Ovary (tissue), 9 donors: Measurements from ENCODE around the gene CCDC148. TPM values are rescaled to one million over a fixed set of nuclear protein-coding genes. Genes with fewer than 3 reads are reported as not detected.

Experiments used
- DNase-seq, 5 donors: peaks; one replicate each; pipeline ENCODE4 v3.0.0-alpha.2; 2019 to 2020
- H3K27ac ChIP-seq, 2 donors: fragments of 200-600 bp; one replicate each; pipeline versions ENCODE4 v1.5.1 to v1.8.0; 2019 to 2022
- H3K27me3 ChIP-seq: fragments of 200-600 bp; one replicate; pipeline ENCODE4 v1.8.0; 2022
- H3K36me3 ChIP-seq: fragments of 200-600 bp; sonication (generic); one replicate; pipeline ENCODE4 v1.5.1; 2019
- H3K4me1 ChIP-seq: one replicate; pipeline ENCODE4 v1.8.1; 2013; ENCODE audit warnings: mild to moderate bottlenecking, moderate library complexity; ENCODE audit not compliant: insufficient read depth
- H3K4me3 ChIP-seq: fragments of 200-600 bp; sonication (generic); one replicate; pipeline ENCODE4 v1.5.1; 2017
- H3K9me3 ChIP-seq, 2 donors: fragments of 200-600 bp in 1 of 2; sonication (generic) in 1 of 2; one replicate each; pipeline versions ENCODE4 v1.5.1 to v1.8.1; 2013 to 2019; ENCODE audit warnings: mild to moderate bottlenecking in 1 of 2, moderate library complexity in 1 of 2
- CTCF ChIP-seq, 3 donors: fragments of 450-650 bp in 2 of 3; fragments of 200-600 bp in 1 of 3; IDR thresholded peaks; one replicate each; pipeline versions ENCODE4 v1.5.1 to v1.8.0; 2016 to 2022; ENCODE audit warnings: antibody characterized with exemption in 3 of 3, mild to moderate bottlenecking in 1 of 3
- EP300 ChIP-seq: sonication (generic); formaldehyde crosslinking; IDR thresholded peaks from one replicate; pipeline ENCODE4 v1.6.1; 2017; ENCODE audit warnings: antibody characterized with exemption
- POLR2A ChIP-seq: fragments of 450-650 bp; IDR thresholded peaks from one replicate; pipeline ENCODE4 v1.6.1; 2017; ENCODE audit warnings: antibody characterized with exemption, mild to moderate bottlenecking, moderate library complexity
- WGBS, 3 donors: extraction: QIAGEN DNeasy Blood & Tissue Kit in 1 of 3; methylation state at CpG; one replicate each; pipeline versions ENCODE4 v1.1.5 to v1.1.7; 2013 to 2017; 5-methylcytosine and 5-hydroxymethylcytosine counted together
- intact Hi-C, 4 donors: fragments of 100-400 bp; cut with DNase I; formaldehyde crosslinking; loops; one replicate each; pipeline versions ENCODE4 v1.11.0 to v1.15.1; 2022 to 2023
- polyA plus RNA-seq, 2 donors: library from polyadenylated mRNA; stranded (reverse); fragments of 200-250 nt in 1 of 2; fragments of 350-450 nt in 1 of 2; fragmentation: Illumina TruSeq in 1 of 2; extraction: RNeasy Lipid Tissue Mini Kit (QIAGEN cat#74804) in 1 of 2; gene quantifications; one replicate each; pipeline ENCODE4 v1.2.3, GENCODE V29; 2013 to 2014
- total RNA-seq, 7 donors: library from RNA; depleted of rRNA in 2 of 7; stranded (reverse); fragments of >200 nt in 2 of 7; fragmentation: NEBNext Ultra II Directional in 3 of 7; extraction: Animal tissue kit (Norgen Biotek cat#: 25700) in 3 of 7; gene quantifications; one replicate each; pipeline versions ENCODE4 v1.1.0 to v1.2.4, GENCODE V29; 2016 to 2023
- donor health status: DM: no; HTN: no; CAD: no; lungs with moderate emphysema.
- donor health status: DM: no; HTN: no; CAD: no.
- donor health status: Bipolar disorder and iron deficiency.
- donor health status: DM: yes; HTN: yes; CAD: no.
- donor health status: DM: no; HTN: no; CAD: no.
- donor health status: DM: yes; HTN: yes; CAD: no.

The CCDC148 gene
- total and polyA plus RNA-seq, 9 donors: 0.80 to 6.6 (median 3.5) TPM

GRCh38 chr2:158291544-158292180, 164.9 kb downstream of the CCDC148 start:
- Histone ChIP-seq H3K27ac (no peak overlapping the region), H3K36me3 (no peaks in the 10 kb centered on the region), H3K4me1 (no peaks in the 10 kb centered on the region), H3K4me3 (no peak overlapping the region), H3K27me3 (no peaks in the 10 kb centered on the region), H3K9me3 (no peaks in the 10 kb centered on the region)
- intact Hi-C loops: no loop called here
- WGBS, 3 donors: 76 to 77% (median 76%) methylated on average over 2 of the region's 2 CpGs
- DNase-seq: no peak
- TF ChIP-seq CTCF (IDR thresholded peaks at IDR 0.05) (no peak), POLR2A (no peak)

- no peaks in the 10 kb centered on the region for H3K36me3 ChIP-seq
- H3K9me3 ChIP-seq: no peaks in the 10 kb centered on the region
- no peaks in the 10 kb centered on the region for H3K4me1 ChIP-seq
- intact Hi-C loops: no loop called here
- WGBS, 3 donors: 91 to 93% (median 93%) methylated on average over 5 of the region's 5 CpGs
- no peak for TF ChIP-seq CTCF (IDR thresholded peaks at IDR 0.05)
- no peak for TF ChIP-seq EP300
- no peak for TF ChIP-seq POLR2A
- no peak for DNase-seq
- no peaks in the 10 kb centered on the region for H3K27me3 ChIP-seq
- H3K4me3 ChIP-seq: no peak overlapping the region
- no peak overlapping the region for H3K27ac ChIP-seq
Observed at GRCh38 chr2:158290225-158290624, 166.3 kb downstream of the CCDC148 start.

- Histone ChIP-seq H3K27ac (no peak overlapping the region), H3K4me1 (no peaks in the 10 kb centered on the region), H3K27me3 (no peaks in the 10 kb centered on the region), H3K9me3 (no peaks in the 10 kb centered on the region), H3K4me3 (no peak overlapping the region), H3K36me3 (no peaks in the 10 kb centered on the region)
- TF ChIP-seq POLR2A (no peak), CTCF (IDR thresholded peaks at IDR 0.05) (no peak), EP300 (no peak)
- no peak for DNase-seq
- intact Hi-C loops: no loop called here
- WGBS, 3 donors: 80 to 82% (median 82%) methylated on average over 2 of the region's 2 CpGs
Observed at GRCh38 chr2:158276619-158277471, 179.7 kb downstream of the CCDC148 start.

GRCh38 chr2:158273791-158274190, 182.8 kb downstream of the CCDC148 start:
- Histone ChIP-seq H3K27me3 (no peaks in the 10 kb centered on the region), H3K9me3 (no peaks in the 10 kb centered on the region), H3K4me1 (peaks cover 2% of the 10 kb centered on the region), H3K27ac (no peak overlapping the region), H3K4me3 (no peak overlapping the region), H3K36me3 (no peaks in the 10 kb centered on the region)
- no peak for TF ChIP-seq CTCF (IDR thresholded peaks at IDR 0.05)
- no peak for TF ChIP-seq POLR2A
- no peak for TF ChIP-seq EP300
- intact Hi-C loops: no loop called here
- no peak for DNase-seq
- WGBS, 3 donors: 10 to 23% (median 21%) methylated on average over 3 of the region's 3 CpGs
